CD4-positive, alpha-beta T cell treated with Interleukin-6 at 100 ng/mL for 8 hours (primary cell): Measurements from ENCODE around the gene PTPRH.

ENCODE experiments used
- DNase-seq: peaks from one replicate; pipeline ENCODE4 v3.0.0-alpha.2; 2020; ENCODE audit warnings: mixed read lengths, low spot score

The PTPRH gene

GRCh38 chr19:55244004-55244680 lies 34.8 kb upstream of the PTPRH start:
- no peak for DNase-seq

DNA sequence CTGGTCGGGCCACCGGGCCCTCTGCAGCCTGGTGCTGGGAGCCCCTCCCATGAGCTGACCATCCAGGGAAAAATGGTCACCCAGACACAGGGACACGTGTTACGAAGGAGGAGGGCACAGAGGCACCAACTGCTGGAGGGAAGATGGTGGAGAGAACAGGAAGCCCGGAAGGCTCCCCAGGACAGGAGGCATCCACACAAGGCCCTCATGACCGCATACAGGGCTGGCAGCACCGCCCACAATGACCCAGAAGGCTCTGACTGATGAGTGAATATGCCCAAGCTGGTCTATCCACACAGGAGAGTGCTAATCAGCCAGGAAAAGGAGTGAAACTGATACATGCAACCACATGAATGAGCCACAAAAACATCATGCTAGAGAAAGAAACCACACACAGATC lies 33.2 kb upstream of the PTPRH start:
- no peak for DNase-seq

DNA sequence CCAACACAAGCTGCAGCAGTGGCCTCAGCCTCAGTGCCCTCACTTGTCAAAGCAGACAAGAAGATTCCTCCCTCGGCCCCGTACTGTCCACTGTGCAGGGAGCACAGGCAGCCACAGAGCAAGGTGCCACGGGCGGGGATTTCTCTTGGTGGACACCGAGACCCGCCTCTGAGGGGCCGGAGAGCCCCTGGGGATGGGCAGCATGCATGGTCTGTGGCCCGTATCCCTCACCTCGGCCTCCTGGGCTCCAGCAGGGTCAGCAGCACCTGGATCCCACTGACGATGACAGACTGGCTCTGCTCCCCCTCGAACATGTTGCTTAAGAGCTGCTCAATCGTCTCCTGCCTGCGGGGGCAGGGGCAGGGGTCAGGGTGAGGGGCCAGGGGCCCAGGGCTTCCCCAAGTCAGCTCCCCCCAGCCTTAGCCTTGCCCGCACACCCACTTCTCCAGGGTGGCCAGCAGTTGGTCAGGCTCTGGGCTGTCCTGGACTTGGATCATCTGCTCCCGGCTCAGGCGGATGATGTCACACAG lies 32.7 kb upstream of the PTPRH start:
- no peak for DNase-seq

DNA sequence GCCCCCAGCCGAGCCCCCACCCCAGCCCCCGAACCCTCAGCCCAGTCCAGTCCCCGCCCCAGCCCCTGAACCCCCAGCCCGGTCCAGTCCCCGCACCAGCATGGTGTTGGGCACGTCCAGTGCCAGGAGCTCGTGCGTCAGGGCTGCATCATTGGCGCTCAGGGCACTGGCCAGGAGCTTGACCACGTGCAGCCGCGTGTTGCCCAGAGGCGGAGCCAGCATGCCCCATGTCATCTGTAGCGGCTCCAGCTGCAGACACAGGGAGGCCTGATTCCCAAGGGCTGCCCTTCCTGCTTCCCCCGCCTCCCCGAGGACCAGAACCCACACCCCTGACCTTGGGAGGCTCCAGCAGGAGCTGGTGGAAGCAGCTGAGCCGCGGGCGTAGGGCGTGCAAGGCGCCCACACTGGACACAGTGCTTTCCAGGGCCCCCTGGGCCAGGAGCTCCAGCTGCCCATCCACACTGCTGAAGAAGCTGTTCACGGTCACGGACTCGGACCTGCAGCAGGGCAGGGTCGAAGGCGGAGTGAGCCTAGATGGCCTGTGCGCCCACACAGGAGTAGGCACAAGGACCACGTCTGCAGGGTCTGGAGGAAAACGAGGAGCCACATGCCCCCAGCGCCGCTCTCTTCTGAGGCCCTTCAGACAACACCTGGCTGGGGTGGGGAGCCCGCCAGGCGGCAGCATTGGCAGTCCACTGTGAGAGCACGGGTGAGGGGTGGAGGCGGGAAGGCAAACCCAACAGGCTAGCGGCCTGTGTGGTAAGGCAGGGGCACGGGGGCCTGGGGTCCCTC lies 32.0 kb upstream of the PTPRH start:
- no peak for DNase-seq

DNA sequence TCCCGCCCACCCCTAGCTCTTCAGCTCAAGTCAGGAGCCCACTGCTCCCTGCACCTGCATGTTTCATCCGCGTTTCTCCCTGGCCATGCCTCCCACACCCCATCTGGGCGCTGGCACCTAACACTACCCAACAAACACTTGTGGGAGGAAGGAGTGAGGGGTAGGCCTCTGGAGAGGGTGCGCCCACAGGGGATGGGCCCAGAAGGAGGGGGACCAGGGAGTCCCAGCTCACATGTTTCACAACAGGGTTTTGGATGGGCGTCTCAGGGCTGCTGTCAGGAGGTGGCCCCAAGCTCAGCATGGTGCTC lies 31.4 kb upstream of the PTPRH start:
- DNase-seq: no peak

- no peak for DNase-seq
Observed at GRCh38 chr19:55239004-55239403, 29.7 kb upstream of the PTPRH start.

- no peak for DNase-seq
Observed at GRCh38 chr19:55238030-55238429, 28.7 kb upstream of the PTPRH start.

- no peak for DNase-seq
Observed at GRCh38 chr19:55232986-55233385, 23.7 kb upstream of the PTPRH start.

DNA sequence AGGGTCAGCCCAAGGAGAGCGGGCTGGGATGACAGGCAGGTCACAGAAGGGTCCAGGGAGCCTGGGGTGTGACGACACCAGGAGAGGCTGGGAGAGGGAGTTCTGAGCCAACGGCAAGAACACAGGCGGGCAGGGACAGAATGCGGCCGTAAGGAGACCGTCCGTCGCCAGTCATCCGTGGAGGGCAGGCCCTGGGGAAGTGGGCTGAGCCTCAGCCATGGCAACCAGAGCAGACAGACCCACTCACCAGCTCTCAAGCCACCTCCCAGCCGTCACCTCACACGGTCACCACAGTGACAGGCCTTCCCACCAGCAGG lies 22.9 kb upstream of the PTPRH start:
- DNase-seq: no peak

- DNase-seq: no peak
Observed at GRCh38 chr19:55231391-55232285, 22.3 kb upstream of the PTPRH start.

GRCh38 chr19:55230780-55231179 lies 21.5 kb upstream of the PTPRH start:
- DNase-seq: no peak

DNA sequence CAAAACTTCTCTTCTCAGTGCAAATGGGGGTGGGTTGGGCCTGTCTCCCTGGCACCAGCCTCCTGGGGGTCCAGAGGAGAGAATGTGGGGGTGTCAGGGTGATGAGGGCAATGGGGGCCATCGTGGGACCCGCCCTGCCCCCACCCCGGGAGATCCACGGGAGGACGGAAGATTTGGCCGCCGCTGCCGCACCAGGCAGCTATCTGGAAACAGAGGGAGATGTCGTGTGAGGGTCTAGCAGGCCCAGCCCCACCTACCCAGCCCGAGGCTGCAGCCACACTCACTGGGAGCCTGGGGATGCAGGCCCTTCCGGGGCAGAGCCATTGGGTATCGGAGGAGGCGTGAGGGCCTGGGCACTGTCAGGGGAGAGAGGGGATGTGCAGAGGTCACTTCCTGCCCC lies 21.0 kb upstream of the PTPRH start:
- DNase-seq: no peak

GRCh38 chr19:55229789-55230182 lies 20.5 kb upstream of the PTPRH start:
- DNase-seq: no peak

DNA sequence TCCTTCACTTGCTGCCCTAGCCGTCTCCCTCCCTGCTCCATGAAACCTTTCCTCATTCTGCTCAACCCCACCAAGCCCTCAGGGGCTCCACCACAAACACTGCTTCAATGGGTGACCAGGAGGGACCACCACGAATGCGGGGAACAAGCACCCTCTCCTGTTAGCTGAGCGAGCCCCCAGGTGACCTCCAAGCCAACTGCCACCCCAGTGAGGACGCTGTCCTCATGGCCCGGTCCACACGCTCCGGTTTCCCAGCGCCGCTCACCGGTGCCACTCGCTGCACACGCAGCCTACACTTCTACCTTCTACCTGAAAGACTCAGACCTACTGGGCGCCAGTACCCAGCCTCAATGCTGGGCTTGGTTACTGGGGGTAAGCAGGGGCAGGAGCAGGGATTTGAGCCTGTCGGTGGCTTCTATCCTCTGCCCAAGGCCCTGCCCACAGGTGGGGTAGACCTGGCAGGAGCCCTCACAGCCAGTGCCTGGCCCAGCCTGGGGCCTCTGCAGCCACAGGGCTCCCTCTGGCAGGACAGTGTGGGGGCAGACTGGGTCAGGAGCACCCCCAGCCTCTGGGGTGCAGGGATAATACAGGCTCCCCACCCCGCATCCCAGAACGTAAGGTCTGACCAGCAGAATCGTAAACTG lies 20.0 kb upstream of the PTPRH start:
- DNase-seq: no peak

GRCh38 chr19:55228403-55229031 lies 19.2 kb upstream of the PTPRH start, which contains the start of gene TMEM86B:
TMEM86B (minus strand) TSS chr19:55228763; CDS start chr19:55228741, 22 bp downstream.
- no peak for DNase-seq

DNA sequence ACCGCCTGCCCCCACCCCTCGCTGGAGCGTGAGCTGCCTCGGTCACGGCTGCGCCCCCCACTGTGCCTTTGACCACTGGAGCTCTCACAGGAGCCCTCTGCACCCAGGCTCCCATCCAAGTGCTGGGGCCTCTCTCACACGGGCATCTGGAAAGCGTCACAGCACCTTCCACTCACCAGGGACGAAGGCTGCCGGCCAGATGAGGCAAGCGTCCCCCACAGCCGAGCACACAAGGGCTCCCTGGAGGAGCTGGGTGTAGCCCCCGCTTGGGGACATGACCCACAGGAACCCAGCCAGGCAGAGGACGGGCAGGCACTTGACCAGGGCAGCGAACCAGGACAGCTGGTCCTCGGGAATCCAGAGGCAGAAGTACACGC lies 18.7 kb upstream of the PTPRH start:
- DNase-seq: no peak

- no peak for DNase-seq
Observed at GRCh38 chr19:55227241-55228014, 18.1 kb upstream of the PTPRH start.

DNA sequence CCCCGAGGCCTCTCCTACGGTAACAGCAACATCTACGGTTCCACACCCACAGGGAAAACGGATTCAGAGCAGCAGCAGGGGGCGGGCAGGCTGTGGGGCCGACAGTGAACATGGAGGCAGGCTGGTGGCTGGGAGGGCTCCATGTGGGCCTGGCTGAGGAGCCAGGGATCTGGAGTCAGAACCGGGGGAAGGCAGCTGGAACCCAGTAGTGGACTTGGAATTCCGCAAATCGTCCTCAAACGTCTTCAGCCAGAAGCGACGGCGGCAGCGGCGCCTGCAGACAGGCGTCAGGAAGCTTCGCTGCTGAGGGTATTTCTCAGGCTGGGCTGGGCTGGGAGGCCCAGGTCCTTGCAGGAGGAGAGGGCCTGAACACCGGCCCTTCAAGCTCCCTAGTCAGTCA lies 17.5 kb upstream of the PTPRH start:
- no peak for DNase-seq

DNA sequence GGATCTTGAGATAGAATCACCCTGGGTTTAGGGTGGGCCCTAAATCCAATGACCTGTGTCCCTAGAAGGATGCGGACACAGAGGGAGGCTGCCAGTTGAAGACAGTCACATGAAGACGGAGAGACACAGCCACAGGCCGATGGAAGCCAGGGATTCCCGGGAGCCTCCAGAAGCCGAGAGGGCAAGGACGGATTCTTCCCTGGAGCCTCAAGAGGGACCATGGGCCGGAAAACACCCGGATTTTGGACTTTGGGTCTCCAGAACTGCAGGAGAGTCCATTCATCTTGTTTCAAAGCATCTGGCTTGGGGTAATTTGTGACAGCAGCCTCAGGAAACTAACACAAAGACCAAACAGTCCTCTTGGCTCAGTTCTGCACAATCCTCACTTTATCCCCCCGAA lies 17.0 kb upstream of the PTPRH start:
- DNase-seq: no peak

DNA sequence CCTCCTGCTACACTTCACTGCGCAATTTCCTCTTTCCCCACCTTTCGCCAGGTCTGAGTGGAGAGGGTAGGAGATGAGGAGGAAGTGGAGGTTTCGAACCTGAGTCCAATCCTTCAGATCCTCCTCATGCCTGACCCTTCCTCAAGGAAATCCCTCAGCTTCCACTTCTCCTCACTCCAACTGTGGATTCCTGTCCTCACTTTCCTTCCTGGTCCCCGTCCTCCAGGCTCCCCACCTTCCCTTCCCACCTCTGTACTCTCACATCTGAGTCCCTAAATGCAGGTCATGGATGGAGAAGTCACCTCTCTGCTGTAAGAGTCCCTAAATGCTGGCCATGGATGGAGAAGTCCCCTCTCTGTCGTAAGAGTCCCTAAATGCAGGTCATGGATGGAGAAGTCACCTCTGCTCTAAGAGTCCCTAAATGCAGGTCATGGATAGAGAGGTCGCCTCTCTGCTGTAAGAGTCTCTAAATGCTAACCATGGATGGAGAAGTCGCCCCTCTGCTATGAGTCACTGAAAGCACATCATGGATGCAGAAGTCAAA lies 16.2 kb upstream of the PTPRH start:
- no peak for DNase-seq
